GM23248 (cell line): ENCODE data around the gene COPS8. TPM values are rescaled to one million over a fixed set of nuclear protein-coding genes. Genes with fewer than 3 reads are reported as not detected.
A peak's percentile ranks its signal among the peaks of the same experiment; 100 is the strongest.

Experiments used
- DNase-seq: peaks from one replicate; pipeline ENCODE4 v3.0.0-alpha.2; 2015
- H2AFZ ChIP-seq: fragments of 200-600 bp; sonication (generic); 2 replicates; pipeline ENCODE4 v1.6.1; 2016; ENCODE audit warnings: antibody characterized with exemption
- H3F3A ChIP-seq: fragments of 200-600 bp; sonication (generic); 2 replicates; pipeline ENCODE4 v1.6.1; 2016; ENCODE audit warnings: mild to moderate bottlenecking, antibody characterized with exemption, mixed run types; ENCODE audit not compliant: insufficient read depth
- H3K27ac ChIP-seq: fragments of 200-600 bp; sonication (generic); 2 replicates; pipeline ENCODE4 v1.5.1; 2016; ENCODE audit warnings: mild to moderate bottlenecking
- H3K27me3 ChIP-seq: fragments of 200-600 bp; sonication (generic); replicated peaks from 2 replicates; pipeline ENCODE4 v1.6.1; 2016; ENCODE audit warnings: mild to moderate bottlenecking; ENCODE audit not compliant: insufficient read depth
- H3K36me3 ChIP-seq: fragments of 200-600 bp; sonication (generic); 2 replicates; pipeline ENCODE4 v1.6.1; 2016; ENCODE audit warnings: low read depth, mild to moderate bottlenecking
- H3K4me1 ChIP-seq: fragments of 200-600 bp; sonication (generic); 2 replicates; pipeline ENCODE4 v1.6.1; 2016; ENCODE audit warnings: mild to moderate bottlenecking; ENCODE audit not compliant: insufficient read depth
- H3K4me2 ChIP-seq: fragments of 200-600 bp; sonication (generic); one replicate; pipeline ENCODE4 v1.6.1; 2016; ENCODE audit warnings: mild to moderate bottlenecking; ENCODE audit not compliant: unreplicated experiment
- H3K4me3 ChIP-seq: fragments of 200-600 bp; sonication (generic); 2 replicates; pipeline ENCODE4 v1.5.1; 2016; ENCODE audit warnings: mild to moderate bottlenecking
- H3K79me2 ChIP-seq: fragments of 200-600 bp; sonication (generic); 2 replicates; pipeline ENCODE4 v1.6.1; 2016; ENCODE audit warnings: mild to moderate bottlenecking; ENCODE audit not compliant: insufficient read depth
- H3K9ac ChIP-seq: fragments of 200-600 bp; sonication (generic); 2 replicates; pipeline ENCODE4 v1.6.1; 2016; ENCODE audit warnings: mild to moderate bottlenecking
- H3K9me2 ChIP-seq: fragments of 200-600 bp; sonication (generic); 2 replicates; pipeline ENCODE4 v1.6.1; 2016; ENCODE audit warnings: mixed run types, mild to moderate bottlenecking, moderate library complexity; ENCODE audit not compliant: insufficient read depth
- H3K9me3 ChIP-seq: fragments of 200-600 bp; sonication (generic); one replicate; pipeline ENCODE4 v1.6.1; 2017; ENCODE audit warnings: low read depth
- H4K20me1 ChIP-seq: fragments of 200-600 bp; sonication (generic); 2 replicates; pipeline ENCODE4 v1.6.0; 2016; ENCODE audit not compliant: insufficient read depth
- EZH2 ChIP-seq: fragments of 200-600 bp; sonication (generic); IDR thresholded peaks from 2 replicates; pipeline ENCODE4 v1.6.1; 2018; ENCODE audit warnings: antibody characterized with exemption, mild to moderate bottlenecking; ENCODE audit not compliant: insufficient read depth, poor library complexity, severe bottlenecking
- EZH2phosphoT487 ChIP-seq: fragments of 200-600 bp; sonication (generic); IDR thresholded peaks from 2 replicates; pipeline ENCODE4 v1.6.1; 2018; ENCODE audit warnings: antibody characterized with exemption, moderate library complexity, mild to moderate bottlenecking, low read depth; ENCODE audit not compliant: insufficient read depth
- WGBS, 2 experiments: methylation state at CpG; one replicate each; pipeline ENCODE4 v1.1.6; 2015 to 2017; ENCODE audit warnings: low lambda C conversion rate in 2 of 2, low coverage in 1 of 2; ENCODE audit errors: missing lambda C conversion rate in 2 of 2; 5-methylcytosine and 5-hydroxymethylcytosine counted together
- in situ Hi-C: fragments of 300-500 bp; cut with MboI; formaldehyde crosslinking; loops from 2 replicates; pipeline ENCODE4 v1.15.0; 2020
- polyA plus RNA-seq: library from polyadenylated mRNA; unstranded; fragments of >200 nt; fragmentation: Nextera tagmentation; extraction: Ambion mirVana; gene quantifications from 2 replicates; pipeline ENCODE4 v1.2.1, GENCODE V29; 2016
- total RNA-seq: library from RNA; depleted of rRNA; stranded (reverse); fragments of >200 nt; shearing (Covaris generic); gene quantifications from 2 replicates; pipeline ENCODE4 v1.2.3, GENCODE V29; 2014

COPS8 gene
- total and polyA plus RNA-seq, 2 experiments from 2014 or later, result 148 to 164 TPM

DNA sequence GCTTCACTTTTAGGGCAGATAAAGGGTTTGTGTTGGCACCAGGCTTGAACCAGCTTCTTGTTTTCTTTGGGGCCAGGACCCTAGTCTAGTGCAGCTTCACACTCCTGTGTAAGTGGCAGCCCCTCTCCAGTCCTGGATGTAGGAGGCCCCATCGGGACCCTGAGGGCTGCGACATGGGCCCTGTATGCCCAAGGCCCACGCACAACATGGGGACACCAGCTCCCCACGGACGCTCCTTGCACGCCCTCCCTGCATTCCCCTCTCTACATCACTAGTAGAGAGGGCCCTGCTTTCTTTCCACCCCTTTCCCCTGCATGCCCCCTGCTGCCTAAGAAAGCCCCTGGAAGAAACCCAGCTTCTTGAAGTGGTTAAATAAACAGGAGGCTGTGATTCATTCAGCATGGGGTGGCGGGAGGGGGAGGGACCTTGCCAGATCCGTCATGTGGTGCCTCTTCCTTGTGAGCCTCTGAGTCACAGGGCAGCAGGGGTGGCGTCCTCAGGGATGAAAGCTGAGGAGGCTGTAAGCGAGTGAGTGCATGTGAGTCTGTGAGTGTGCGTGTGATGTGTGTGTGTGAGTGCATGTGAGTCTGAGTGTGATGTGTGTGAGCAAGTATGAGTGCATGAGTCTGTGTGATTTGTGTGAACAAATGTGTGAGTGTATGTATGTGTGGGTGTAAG lies 42.5 kb downstream of the COPS8 start:
- TF ChIP-seq EZH2phosphoT487, result no peak
- no peak for TF ChIP-seq EZH2
- H4K20me1 ChIP-seq, result no peaks in the 10 kb centered on the region
- peaks cover 13% of the 10 kb centered on the region; the same call in 1 of the 2 replicates for H3F3A ChIP-seq
- H3K27ac ChIP-seq, result peak overlapping the region; percentile 76
- H3K9me3 ChIP-seq, result no peaks in the 10 kb centered on the region
- no peak overlapping the region for H3K4me3 ChIP-seq
- 9 to 12% methylated on average over 11 of the region's 11 CpGs for WGBS, 2 experiments
- peaks cover 22% of the 10 kb centered on the region for H3K4me1 ChIP-seq
- H2AFZ ChIP-seq, result 0 out of 2 replicates have a peak overlapping the region, but pooled peaks have one; percentile 3
- H3K79me2 ChIP-seq, result no peaks in the 10 kb centered on the region
- peak overlapping the region; percentile 60 for H3K4me2 ChIP-seq
- H3K36me3 ChIP-seq, result no peaks in the 10 kb centered on the region
- in situ Hi-C loops, result no loop called here
- DNase-seq, result peak; percentile 99
- H3K9me2 ChIP-seq, result no peaks in the 10 kb centered on the region
- no peaks in the 10 kb centered on the region for H3K27me3 ChIP-seq
- peak overlapping the region; percentile 63 for H3K9ac ChIP-seq

GRCh38 chr2:237128845-237129592 lies 43.3 kb downstream of the COPS8 start:
- Histone ChIP-seq H2AFZ (no peak overlapping the region), H3K27me3 (no peaks in the 10 kb centered on the region), H3K9me2 (no peaks in the 10 kb centered on the region), H3K9me3 (no peaks in the 10 kb centered on the region), H4K20me1 (no peaks in the 10 kb centered on the region), H3K27ac (peak overlapping the region; percentile 76), H3K79me2 (no peaks in the 10 kb centered on the region), H3K36me3 (no peaks in the 10 kb centered on the region), H3K4me1 (peaks cover 22% of the 10 kb centered on the region), H3K4me2 (no peak overlapping the region), H3K9ac (peak overlapping the region; percentile 63), H3F3A (peaks cover 18% of the 10 kb centered on the region; the same call in 1 of the 2 replicates), H3K4me3 (no peak overlapping the region)
- no peak for TF ChIP-seq EZH2
- no peak for TF ChIP-seq EZH2phosphoT487
- in situ Hi-C loops, result no loop called here
- no peak for DNase-seq
- 95 to 96% methylated on average over 10 of the region's 10 CpGs for WGBS, 2 experiments

GRCh38 chr2:237129625-237130263 lies 44.1 kb downstream of the COPS8 start:
- Histone ChIP-seq H3K4me1 (peaks cover 22% of the 10 kb centered on the region), H3K4me2 (no peak overlapping the region), H3K36me3 (no peaks in the 10 kb centered on the region), H3K27ac (no peak overlapping the region), H2AFZ (no peak overlapping the region), H3K79me2 (no peaks in the 10 kb centered on the region), H3F3A (peaks cover 18% of the 10 kb centered on the region; the same call in 1 of the 2 replicates), H3K4me3 (no peak overlapping the region), H4K20me1 (no peaks in the 10 kb centered on the region), H3K27me3 (no peaks in the 10 kb centered on the region), H3K9ac (no peak overlapping the region), H3K9me2 (no peaks in the 10 kb centered on the region), H3K9me3 (no peaks in the 10 kb centered on the region)
- WGBS, 2 experiments, result 76 to 78% methylated on average over 4 of the region's 4 CpGs
- no peak for DNase-seq
- TF ChIP-seq EZH2phosphoT487 (no peak), EZH2 (no peak)
- in situ Hi-C loops, result no loop called here

DNA sequence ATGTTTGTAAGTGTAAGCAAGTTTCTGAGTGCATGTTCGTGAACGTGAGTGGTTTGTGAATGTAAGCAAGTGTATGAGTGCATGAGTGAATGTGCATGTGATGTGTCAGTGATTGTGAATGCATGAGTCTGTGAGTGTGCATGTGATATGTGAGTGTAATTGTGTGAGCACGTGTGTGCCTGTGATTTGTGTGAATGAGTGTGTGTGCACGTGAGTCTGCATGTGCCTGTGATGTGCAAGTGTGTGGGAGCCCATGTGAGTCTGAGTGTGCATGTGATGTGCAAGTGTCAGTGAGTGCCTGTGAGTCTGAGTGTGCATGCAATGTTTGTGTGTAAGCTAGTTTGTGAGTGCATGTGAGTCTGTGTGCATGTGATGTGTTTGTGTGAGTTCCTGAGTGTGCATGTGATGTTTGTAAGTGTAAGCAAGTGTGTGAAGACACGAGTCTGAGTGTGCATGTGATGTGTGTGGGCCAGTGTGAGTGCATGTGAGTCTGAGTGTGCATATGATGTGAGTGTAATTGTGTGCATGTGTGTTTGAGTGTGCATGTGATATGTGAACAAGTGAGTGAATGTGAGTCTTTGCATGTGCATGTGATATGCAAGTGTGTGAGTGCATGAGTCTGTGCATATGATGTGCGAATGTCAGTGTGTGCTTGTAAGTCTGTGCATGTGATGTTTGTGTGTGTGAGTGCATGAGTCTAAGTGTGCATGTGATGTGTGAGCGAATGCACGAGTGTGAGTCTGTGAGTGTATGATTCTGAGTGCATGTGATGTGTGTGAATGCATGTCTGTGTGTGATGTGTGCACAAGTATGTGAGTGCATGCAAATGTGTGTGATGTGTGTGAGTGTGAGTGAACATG lies 45.1 kb downstream of the COPS8 start:
- Histone ChIP-seq H2AFZ (no peak overlapping the region), H3K9ac (no peak overlapping the region), H3K9me2 (no peaks in the 10 kb centered on the region), H3K4me1 (peaks cover 22% of the 10 kb centered on the region), H3K27me3 (no peaks in the 10 kb centered on the region), H3K27ac (no peak overlapping the region), H4K20me1 (no peaks in the 10 kb centered on the region), H3F3A (peaks cover 18% of the 10 kb centered on the region; the same call in 1 of the 2 replicates), H3K4me3 (no peak overlapping the region), H3K36me3 (no peaks in the 10 kb centered on the region), H3K79me2 (no peaks in the 10 kb centered on the region), H3K4me2 (no peak overlapping the region), H3K9me3 (no peaks in the 10 kb centered on the region)
- WGBS, 2 experiments, result 85 to 86% methylated on average over 8 of the region's 8 CpGs
- in situ Hi-C loops, result no loop called here
- DNase-seq, result no peak
- TF ChIP-seq EZH2phosphoT487, result no peak
- no peak for TF ChIP-seq EZH2
